CD1c-positive myeloid dendritic cell (primary cell): ENCODE measurements around the gene S1PR5.
"Not testable (repeated sequence)": the region's sequence is repeated elsewhere in the genome, so short reads cannot be mapped to it uniquely, and the experiment has no call there.

ENCODE experiments used
- DNase-seq: peaks from one replicate; pipeline ENCODE4 v3.0.0-alpha.2; 2016; ENCODE audit errors: extremely low spot score

Gene S1PR5, protein sequence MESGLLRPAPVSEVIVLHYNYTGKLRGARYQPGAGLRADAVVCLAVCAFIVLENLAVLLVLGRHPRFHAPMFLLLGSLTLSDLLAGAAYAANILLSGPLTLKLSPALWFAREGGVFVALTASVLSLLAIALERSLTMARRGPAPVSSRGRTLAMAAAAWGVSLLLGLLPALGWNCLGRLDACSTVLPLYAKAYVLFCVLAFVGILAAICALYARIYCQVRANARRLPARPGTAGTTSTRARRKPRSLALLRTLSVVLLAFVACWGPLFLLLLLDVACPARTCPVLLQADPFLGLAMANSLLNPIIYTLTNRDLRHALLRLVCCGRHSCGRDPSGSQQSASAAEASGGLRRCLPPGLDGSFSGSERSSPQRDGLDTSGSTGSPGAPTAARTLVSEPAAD

DNA sequence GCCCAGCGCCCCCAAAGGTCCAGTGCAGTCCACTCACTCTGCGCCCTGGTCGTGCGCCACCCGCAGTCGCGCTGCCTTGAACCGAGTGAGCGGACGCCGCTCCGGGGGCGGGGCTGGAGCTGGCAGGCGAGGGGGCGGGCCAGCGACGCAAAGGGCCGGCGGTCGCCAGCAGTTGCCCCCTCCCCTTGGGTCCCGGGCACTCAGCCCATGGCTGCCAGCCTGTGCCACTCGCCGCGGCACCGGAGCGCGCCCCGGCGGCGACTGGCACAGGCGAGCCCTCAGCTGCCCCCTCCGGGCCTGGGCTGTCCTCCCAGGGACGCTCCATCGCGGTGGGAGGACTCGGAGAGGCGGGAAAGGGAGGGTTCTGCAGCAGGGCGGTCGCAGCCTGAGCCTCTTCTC is at the start of gene S1PR5:
Gene S1PR5 (minus strand): TSS at position 87 of the 399 bp plus-strand sequence. CDS start 2,436 bp downstream, outside the sequence.
- peak; percentile 20 for DNase-seq

DNA sequence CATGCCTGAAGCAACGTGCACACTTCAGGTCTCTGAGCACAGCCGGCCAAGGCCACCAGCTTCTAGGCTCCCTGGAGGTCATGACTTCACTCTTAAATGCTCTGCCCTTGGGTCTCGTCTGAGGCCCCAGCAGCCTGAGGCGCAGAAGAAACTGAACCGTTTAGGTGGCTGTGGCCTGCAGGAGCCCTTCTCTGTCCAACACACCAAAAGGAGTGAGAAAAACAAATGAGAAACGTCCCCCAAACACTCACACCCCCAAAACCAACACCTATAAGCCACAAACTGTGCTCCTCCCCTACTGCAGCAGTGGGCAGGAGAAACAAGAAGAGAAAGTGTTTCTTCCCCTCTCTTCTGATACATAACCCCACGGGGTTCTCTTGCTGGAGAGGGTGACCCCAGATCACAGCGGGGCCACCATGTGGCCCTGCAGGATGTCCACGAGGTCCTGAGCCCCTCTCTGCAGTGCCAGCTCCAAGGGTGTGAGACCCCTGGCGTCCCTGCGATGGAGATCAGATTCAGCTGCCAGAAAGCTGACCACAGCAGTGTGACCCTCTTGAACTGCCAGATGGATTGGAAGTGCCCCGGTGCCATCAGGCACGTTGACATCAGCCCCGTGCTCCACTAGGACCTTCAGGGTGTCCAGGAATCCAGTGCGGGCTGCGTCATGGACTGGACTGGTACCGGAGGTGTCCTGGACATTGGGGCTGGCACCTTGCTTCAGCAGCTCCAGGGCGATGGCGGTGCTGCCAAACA is 49.6 kb upstream of the S1PR5 start:
- DNase-seq, result peak; percentile 65

DNA sequence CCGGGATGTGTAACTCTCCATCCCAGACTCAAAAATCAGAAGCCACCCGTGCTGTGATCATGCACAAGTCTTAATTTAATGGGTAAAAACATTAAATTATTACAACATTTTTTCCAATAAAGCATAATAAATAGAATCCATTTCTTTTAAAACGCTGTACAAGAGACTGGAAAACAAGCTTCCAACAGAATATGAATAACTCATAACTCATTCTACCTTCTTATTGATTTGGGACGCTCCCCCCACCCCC is 49.1 kb upstream of the S1PR5 start:
- peak; percentile 13 for DNase-seq

DNA sequence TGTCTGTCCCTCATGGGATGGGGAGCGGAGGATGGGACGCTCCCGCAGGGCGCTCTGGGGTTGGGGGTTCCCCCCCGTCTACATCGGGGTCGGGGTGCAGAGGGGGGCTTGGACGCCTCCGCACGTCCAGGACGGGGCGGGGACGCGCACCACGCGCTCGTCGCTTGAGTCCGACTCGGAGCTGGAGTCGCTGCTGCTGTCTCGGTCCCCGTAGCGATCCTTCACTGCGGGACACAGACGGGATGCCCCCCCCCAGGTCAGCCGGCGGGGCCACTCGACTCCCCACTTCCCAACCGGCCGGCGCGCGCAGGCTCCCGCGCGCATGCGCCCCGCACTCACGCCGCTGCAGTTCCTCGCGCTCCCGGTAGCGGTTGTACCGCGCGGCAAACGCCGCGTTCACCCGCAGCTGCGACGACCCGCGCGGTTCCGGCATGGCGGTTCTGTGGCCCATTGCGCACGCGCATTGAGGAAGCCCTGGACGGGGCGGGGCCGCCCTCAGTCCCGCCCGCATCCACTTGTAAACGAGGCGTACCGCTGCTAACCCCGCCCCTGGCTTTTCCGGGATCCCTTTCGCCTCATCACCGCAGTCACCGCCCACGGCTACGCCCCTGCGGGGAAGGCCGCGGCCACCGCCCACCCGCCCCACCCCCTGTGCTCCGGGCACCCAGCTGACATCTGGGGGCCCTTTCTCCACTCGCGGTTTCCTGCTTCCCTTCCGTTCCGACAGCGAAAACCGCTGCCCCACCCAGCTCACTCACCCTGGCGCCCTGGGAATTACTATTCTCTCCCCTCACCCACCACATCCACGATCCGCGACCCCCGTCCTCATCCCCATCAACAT is 48.5 kb upstream of the S1PR5 start, which contains the start of gene KRI1:
Gene KRI1 (minus strand): TSS at position 444 of the 841 bp plus-strand sequence. CDS start 11 bp downstream, at position 433.
- DNase-seq, result peak; percentile 99

DNA sequence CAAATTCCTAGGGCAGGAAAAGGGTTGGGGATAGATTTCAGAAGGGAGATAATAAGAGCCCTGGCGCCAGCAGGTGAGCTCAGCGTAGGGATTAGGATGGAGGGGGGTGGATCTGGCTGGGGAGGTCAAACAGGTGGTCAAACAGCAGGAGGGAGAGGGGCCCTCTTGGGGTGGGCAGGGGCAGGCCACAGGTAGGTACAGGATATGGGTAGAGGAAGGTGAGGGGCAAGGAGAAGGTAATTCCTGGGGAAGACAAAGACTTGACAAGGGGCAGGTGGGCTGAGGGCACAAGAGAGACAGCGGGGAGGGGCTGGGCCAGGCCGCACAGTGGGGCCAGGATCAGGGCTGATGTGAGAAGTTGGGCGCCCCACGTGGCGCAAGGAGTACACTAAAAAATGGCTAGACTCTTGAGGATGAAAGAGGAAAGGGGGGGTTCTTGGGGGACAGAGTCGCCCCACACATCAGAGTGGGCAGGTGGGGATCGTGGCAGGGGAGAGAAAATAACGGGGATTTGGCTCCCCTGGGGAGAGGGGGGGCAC is 47.9 kb upstream of the S1PR5 start:
- DNase-seq, result no peak

DNA sequence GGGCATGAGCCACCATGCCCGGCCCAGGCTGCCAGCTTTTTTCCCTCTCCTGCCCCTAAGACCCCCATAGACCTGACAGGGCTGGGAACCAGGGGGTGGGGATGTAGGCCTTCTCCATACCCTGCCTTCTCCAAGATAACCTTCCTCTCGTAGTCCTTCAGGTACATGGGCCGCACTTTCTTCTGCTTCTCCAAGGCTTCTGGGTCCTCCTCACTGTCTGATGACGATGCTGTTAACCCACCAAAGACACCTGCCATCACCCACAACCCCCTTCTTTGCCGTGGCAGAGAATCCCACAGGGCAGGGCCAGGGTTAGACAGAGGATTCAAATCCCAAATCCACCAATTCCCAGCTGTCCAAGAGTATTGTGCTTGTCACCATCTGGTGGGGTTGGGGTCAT is 45.4 kb upstream of the S1PR5 start:
- no peak for DNase-seq

DNA sequence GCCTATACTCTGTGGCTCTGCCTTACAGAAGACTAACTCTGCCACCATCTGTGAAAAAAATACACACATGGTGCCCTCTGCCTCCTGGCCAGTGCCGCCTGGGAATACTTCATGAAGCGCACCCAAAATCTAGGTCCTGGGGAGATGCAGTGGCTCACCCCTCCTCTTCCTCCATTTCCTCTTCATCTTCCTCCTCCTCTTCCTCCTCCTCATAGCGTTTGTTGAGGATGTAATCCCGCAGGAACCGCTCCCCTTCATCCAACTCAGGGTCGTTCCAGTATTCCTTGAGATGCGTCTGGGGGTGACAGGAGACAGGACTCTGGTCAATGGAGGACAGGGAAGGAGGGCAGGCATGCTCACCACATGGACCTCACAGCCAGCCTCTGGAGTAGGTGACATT is 42.9 kb upstream of the S1PR5 start:
- no peak for DNase-seq

DNA sequence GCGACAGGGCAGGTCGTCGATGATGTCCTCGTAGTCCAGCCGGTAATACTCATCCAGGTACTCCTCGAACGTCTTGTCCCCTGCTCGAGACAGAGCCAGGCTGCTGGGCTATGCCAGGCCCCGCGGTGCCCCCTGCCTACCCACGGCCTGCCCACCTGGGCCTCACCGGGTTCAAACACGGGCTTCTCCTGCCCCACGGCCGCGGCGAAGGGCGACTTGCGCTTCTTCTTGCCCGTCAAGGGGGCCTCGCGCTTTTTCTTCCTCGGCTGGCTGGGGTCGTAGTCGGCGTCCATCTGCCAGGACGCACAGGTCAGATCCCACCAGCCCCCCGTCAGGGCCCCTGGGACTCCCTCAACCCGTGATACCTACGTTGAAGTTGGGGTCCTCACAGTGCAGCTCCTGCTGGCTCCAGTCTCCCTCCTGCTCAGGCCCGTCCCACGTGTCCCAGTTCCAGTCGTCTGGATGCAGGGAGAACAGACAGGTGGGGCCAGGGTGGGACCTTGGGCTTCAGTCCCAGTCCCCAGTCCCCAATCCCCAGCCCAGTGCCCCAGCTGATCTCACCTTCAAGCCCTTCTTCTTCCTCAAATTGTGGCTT is 40.5 kb upstream of the S1PR5 start:
- DNase-seq, result no peak

DNA sequence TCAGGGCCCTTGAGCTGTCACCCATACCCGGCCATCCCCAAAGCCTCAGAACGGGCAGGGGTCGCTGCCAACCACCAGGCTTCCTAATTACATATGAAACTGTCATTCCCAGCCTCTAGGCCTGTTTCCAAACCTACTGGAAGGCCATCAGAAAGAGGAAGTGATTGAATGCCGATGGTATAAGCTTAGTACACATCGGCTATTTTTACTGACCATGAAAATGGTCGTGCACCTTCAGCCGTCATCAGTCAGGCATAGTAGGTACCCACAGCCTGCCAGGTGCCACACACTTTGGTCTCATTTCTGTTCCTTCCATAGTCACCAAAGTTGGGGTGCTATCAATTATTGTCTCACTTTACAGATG is 38.3 kb upstream of the S1PR5 start:
- DNase-seq, result no peak

DNA sequence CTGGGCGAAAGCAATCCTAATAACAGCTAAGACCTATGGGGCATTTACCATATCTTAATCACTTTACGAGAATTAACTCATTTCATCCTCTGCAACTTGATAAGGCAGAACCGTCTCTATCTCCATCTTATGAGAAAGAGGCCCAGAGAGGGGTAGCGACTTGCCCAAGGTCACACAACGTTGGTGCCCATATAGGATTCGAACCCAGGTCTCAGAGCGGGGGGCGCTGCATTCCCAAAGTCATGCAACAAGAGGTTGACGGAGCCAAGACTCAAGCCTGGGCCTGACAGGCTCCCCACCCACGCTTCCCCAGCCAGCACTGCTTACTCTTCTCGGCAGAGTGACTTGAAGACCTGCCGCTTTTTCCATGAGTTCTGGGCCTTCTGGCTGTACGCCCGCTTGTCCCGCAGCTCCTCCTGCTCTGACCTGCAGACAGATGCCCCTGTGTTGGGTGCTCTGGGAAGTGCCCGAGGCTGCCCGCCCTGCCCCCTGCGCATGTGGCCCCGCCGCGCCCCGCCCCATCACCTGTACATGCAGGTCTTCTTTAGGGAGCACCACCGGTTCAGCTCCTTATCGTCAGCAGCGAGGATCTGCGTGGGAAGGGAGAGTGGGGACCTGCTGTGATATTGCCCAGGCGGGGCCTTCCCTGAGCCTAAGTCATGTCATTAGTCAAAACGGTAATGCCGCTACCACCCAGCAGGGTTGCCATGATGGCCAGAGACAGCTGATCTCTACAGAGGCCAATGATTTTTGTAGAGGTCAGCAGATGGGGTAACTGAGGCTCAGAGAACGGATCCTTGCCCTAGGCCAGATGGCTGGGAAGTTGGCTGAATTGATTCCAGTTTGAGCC is 37.7 kb upstream of the S1PR5 start:
- no peak for DNase-seq

DNA sequence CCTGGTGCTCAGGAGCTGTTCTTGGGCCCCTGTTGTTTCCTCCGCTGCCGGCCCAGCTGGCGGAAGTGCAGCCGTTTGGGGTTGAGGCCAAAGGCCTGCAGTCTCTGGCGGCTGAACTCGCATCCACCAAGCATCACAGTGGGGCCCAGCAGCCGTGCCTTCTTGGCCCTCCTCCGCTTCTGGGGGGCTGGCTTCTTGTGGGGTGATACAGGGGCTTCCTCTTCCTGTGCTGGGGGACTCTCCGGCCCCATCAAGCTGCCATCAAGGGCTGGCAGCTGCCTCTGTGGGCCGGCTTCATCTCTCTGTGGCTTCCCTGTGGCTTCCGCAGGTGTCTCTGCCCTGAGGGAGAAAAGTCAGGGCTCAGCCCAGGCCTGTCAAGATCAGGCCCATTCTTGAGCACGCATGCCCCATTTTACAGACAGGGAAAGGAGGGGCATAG is 36.7 kb upstream of the S1PR5 start:
- DNase-seq, result no peak

DNA sequence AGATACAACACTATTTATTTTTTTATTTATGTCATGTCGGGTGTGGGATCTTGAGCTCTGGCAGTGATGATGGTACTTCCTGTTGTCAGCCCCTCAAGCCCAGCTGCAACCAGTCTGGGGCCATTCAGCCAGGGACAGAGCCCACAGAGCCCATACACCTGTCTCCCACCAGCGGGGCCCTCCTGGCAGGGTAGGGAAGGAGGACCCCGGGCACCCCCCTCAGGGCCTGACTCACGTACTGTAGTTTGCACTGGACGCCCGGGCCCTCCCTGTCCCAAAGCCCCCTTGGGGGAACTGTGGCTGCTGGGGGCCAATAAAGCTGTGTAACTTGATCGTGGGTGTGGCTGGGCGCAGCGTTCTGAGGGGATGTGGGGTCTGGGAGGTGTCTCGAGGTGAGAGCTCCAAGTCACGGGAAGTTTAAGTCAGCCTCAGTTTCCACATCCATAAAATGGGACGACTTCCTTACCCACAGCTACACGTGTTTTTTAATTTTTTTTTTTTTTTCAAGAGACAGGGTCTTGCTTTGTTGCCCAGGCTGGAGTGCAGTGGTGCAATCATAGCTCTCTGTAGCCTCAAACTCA is 35.9 kb upstream of the S1PR5 start:
- no peak for DNase-seq

DNA sequence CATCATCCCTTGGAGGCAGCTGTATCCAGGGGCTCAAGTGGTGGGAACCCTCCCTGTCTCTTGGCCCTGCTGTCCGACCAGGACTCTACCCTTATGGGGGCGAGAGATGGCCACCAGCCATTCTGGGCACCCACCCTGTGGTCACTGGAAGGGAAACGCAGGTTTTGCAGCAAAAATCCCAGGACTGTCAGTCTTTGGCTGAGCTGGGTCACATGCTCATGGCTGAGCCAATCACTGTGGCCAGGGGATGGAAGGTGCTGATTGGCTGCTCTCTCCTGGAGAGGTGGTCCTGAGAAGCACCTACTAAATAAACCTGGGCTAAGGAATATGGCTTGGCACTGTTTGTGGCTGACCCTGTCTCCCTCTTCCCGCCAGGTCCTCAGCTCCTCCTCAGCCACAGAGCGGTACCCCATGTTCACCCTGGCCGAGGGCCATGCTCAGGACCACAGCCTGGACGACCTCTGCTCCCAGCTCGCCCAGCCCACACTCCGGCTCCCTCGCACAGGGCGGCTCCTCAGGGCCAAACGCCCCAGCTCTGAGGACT is 35.3 kb upstream of the S1PR5 start:
- no peak for DNase-seq

DNA sequence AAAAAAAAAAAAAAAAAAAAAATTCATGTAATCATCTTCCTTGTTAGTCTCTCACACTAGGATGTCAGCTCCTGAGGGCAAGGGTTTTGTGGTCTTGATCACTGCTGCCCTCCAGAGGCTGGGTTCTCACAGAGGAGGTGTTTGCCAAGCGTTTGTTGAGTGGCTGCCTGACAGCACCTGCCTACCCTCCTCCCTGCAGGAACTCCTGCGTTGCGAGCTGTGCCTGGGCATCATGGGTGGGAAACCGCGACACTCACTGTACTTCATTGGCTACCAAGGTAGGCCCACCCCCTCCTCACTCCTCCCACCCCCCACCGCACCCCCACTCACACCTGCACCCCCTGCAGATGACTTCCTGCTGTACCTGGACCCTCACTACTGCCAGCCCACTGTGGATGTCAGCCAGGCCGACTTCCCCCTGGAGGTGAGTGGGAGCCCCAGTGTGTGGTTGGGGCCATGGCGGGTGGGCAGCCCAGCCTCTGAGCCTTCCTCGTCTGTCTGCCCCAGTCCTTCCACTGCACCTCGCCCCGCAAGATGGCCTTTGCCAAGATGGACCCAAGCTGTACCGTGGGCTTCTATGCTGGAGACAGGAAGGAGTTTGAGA is 34.6 kb upstream of the S1PR5 start:
- DNase-seq, result peak; percentile 40

DNA sequence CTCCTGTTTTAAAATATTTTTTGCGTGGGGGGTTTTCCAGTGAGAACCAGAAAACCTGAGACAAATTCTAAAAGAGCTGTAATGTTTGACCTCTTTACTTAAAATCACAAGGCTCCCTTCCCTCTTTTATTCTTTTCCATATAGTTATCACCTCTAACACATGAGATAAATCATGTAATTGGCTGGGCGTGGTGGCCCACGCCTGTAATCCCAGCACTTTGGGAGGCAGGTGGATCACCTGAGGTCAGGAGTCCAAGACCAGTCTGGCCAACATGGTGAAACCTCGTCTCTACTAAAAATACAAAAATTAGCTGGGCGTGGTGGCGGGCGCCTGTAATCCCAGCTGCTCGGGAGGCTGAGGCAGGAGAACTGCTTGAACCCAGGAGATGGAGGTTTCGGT is 33.8 kb upstream of the S1PR5 start:
- not testable (repeated sequence) for DNase-seq

DNA sequence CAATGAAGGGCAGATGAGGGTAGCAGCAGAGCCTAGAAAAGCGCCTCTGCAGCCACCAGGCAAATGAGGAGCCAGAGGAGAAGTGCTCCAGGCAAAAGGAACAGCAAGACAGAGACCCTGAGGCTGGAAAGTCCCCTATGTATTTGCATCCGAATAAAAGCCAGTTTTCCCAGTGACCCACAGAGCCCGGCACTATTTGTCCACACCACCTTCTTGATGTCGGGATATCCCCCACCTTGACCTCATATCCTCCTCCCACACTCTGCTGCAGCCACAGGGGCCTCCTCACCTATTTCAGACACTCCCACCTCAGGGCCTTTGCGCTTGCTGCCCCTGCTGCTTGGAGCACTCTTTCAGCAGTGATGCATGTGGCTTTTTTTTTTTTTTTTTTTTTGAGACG is 33.1 kb upstream of the S1PR5 start:
- DNase-seq, result no peak

DNA sequence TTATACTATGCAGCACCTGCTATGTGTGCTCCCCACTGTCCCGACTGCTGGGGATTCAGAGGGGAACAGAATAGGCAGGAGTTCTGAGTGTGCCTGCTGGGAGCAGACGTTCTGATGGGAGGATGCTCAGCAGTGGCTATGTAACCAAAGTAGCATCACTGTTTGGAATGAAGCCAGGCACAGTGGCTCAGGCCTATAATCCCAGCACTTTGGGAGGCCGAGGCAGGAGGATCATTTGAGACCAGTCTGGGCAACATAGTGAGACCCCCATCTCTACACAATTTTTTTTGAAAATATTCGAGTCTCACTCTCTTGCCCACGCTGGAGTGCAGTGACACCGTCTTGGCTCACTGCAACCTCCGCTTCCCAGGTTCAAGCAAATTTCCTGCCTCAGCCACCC is 32.5 kb upstream of the S1PR5 start:
- no peak for DNase-seq

DNA sequence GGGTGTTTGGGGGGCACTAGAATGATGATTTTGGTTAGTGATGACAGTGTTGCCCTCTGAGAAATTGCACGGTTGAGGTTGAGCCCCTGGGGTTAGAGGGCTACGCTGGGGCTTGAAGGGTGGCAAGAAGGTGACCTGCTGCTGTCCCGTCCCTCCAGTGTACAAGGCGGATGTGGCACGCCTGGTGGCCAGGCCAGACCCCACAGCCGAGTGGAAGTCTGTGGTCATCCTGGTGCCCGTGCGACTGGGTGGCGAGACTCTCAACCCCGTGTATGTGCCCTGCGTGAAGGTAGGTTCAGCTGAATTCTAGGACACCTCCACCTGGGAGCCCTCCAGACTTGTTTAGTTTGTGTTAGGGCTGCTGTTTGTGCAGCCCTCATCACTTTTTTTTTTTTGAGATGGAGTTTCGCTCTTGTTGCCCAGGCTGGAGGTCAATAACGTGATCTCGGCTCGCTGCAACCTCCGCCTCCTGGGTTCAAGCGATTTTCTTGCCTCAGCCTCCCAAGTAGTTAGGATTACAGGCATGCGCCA is 31.6 kb upstream of the S1PR5 start:
- DNase-seq, result no peak

DNA sequence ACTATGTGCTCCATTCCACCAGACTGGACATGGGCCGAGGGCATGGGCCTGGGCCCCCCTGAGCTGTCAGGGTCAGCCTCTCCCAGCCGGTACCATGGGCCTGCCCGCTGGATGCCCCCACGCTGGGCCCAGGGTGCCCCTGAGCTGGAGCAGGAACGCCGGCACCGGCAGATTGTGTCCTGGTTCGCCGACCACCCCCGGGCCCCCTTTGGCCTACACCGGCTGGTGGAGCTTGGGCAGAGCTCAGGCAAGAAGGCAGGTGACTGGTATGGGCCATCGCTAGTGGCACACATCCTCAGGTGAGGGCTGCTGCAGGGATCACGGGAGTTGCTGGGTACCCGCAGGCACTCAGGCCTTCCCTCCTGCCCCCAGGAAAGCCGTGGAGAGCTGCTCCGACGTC is 29.6 kb upstream of the S1PR5 start:
- no peak for DNase-seq
